GM18499 (cell line): ENCODE results near the gene RUNDC3A.

Experiments
- ATAC-seq: cut with Tn5 transposase; IDR thresholded peaks from one replicate; pipeline ENCODE4 v1.9.1; 2021; ENCODE audit warnings: moderate number of reproducible peaks; ENCODE audit not compliant: insufficient read depth, unreplicated experiment

RUNDC3A gene

GRCh38 chr17:44308320-44308818, at the start of gene RUNDC3A:
Gene RUNDC3A (plus strand): TSS chr17:44308601. CDS start chr17:44308833, 232 bp downstream.
- ATAC-seq: no peak

- no peak for ATAC-seq
These were observed 49.5 kb upstream of the RUNDC3A start for GRCh38 chr17:44258811-44259351.

GRCh38 chr17:44260296-44260695, 48.1 kb upstream of the RUNDC3A start:
- ATAC-seq: no peak

GRCh38 chr17:44262654-44263225, 45.7 kb upstream of the RUNDC3A start:
- no peak for ATAC-seq

GRCh38 chr17:44263345-44263902, 45.0 kb upstream of the RUNDC3A start:
- no peak for ATAC-seq

- no peak for ATAC-seq
These were observed 41.8 kb upstream of the RUNDC3A start for GRCh38 chr17:44266402-44267164.

GRCh38 chr17:44267165-44267455, 41.3 kb upstream of the RUNDC3A start:
- ATAC-seq: no peak

- no peak for ATAC-seq
These were observed 40.4 kb upstream of the RUNDC3A start, which contains the start of gene SLC4A1 for GRCh38 chr17:44267818-44268490. Gene SLC4A1 (minus strand): TSS chr17:44268135. CDS start chr17:44262866, 5,269 bp downstream.

GRCh38 chr17:44268709-44269534, 39.5 kb upstream of the RUNDC3A start:
- ATAC-seq: no peak

GRCh38 chr17:44269535-44270240, 38.7 kb upstream of the RUNDC3A start:
- ATAC-seq: no peak

- ATAC-seq: no peak
These were observed 36.0 kb upstream of the RUNDC3A start for GRCh38 chr17:44272321-44272951.

GRCh38 chr17:44272954-44273353, 35.4 kb upstream of the RUNDC3A start:
- ATAC-seq: no peak

GRCh38 chr17:44273607-44274006, 34.8 kb upstream of the RUNDC3A start:
- no peak for ATAC-seq

- no peak for ATAC-seq
These were observed 30.4 kb upstream of the RUNDC3A start for GRCh38 chr17:44277976-44278375.

- no peak for ATAC-seq
These were observed 29.1 kb upstream of the RUNDC3A start for GRCh38 chr17:44279346-44279665.

- no peak for ATAC-seq
These were observed 28.6 kb upstream of the RUNDC3A start for GRCh38 chr17:44279666-44280391.

GRCh38 chr17:44280392-44280937, 27.9 kb upstream of the RUNDC3A start:
- no peak for ATAC-seq

GRCh38 chr17:44281570-44281969, 26.8 kb upstream of the RUNDC3A start:
- ATAC-seq: no peak
